ENCODE measurements around the gene PTPRD. TPM values are rescaled to one million over a fixed set of nuclear protein-coding genes. Genes with fewer than 3 reads are reported as not detected.
A peak's percentile ranks its signal among the peaks of the same experiment; 100 is the strongest.

The PTPRD gene
- total RNA-seq, 4 donors from 2014 or later, result 19.6 to 78.9 (median 45.6) TPM

DNA sequence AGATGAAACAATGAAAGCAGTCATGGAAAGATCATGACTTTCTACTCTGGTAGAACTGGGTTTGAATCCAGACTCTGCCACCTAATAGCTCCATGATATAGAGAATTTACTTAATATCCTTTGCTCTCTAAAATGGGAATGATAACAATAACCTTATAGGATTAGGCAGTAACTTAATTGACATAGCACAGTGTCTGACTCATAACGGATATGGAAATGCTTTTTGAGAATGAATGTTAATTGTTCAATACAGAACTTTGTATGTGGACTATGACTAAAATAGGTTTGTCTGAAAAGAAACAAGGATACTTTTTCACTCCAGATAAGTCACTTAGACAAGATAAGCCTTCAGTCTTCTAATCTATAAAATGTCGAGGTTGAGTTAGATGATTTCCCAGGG is 330.7 kb downstream of the PTPRD start:
- TF ChIP-seq, protein P1, sequence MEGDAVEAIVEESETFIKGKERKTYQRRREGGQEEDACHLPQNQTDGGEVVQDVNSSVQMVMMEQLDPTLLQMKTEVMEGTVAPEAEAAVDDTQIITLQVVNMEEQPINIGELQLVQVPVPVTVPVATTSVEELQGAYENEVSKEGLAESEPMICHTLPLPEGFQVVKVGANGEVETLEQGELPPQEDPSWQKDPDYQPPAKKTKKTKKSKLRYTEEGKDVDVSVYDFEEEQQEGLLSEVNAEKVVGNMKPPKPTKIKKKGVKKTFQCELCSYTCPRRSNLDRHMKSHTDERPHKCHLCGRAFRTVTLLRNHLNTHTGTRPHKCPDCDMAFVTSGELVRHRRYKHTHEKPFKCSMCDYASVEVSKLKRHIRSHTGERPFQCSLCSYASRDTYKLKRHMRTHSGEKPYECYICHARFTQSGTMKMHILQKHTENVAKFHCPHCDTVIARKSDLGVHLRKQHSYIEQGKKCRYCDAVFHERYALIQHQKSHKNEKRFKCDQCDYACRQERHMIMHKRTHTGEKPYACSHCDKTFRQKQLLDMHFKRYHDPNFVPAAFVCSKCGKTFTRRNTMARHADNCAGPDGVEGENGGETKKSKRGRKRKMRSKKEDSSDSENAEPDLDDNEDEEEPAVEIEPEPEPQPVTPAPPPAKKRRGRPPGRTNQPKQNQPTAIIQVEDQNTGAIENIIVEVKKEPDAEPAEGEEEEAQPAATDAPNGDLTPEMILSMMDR (IDR thresholded peaks at IDR 0.05), result no peak
- no peak for TF ChIP-seq POLR2A (IDR thresholded peaks at IDR 0.05)
- Histone ChIP-seq H3K27ac (no peak overlapping the region), H3K4me3 (replicated peaks in 1 of 3) (no peak overlapping the region), H3K4me1 (no peaks in the 10 kb centered on the region), H3K36me3 (no peaks in the 10 kb centered on the region), H3K9me3 (no peaks in the 10 kb centered on the region), H3K27me3 (no peaks in the 10 kb centered on the region)
- no peak for DNase-seq
- 88% methylated on average over 2 of the region's 2 CpGs for WGBS, 2 donors
- intact Hi-C loops (cut with DNase I), result no loop called here

DNA sequence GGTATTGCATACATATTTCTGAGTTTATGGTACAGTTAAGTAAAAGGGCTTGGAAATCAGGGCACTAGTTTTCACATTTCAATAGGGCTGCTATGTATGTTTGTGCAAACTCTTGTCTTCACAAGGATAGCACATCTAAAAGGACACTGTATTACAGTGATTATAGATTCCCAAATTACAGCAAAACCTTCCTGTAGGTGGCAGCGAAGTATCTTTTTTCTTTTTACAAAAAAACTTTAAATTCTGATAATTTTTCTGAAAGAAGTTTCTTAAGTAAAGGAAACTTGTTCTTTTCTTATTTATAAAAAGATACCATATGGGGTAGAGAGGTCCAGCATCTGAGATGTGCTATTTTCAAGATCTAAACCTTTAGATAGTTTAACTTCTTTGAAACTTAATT is 337.8 kb downstream of the PTPRD start:
- H3K4me3 ChIP-seq (replicated peaks in 1 of 3), result no peak overlapping the region
- intact Hi-C loops (cut with DNase I), result no loop called here
- no peak for DNase-seq
- peaks cover 5 to 11% of the 10 kb centered on the region in 2 donors for H3K4me1 ChIP-seq
- peak overlapping the region in 1 of 3 donors; percentile 37 for H3K27ac ChIP-seq
- WGBS, 2 donors, result 53 to 74% methylated on average over 1 of the region's 1 CpG
- no peak for TF ChIP-seq POLR2A (IDR thresholded peaks at IDR 0.05)
- TF ChIP-seq, protein P1 (IDR thresholded peaks at IDR 0.05), result peak in 3 of 6 experiments; percentile 31 to 40 (median 31)
- H3K36me3 ChIP-seq, result no peaks in the 10 kb centered on the region
- no peaks in the 10 kb centered on the region for H3K27me3 ChIP-seq
- H3K9me3 ChIP-seq, result no peaks in the 10 kb centered on the region

DNA sequence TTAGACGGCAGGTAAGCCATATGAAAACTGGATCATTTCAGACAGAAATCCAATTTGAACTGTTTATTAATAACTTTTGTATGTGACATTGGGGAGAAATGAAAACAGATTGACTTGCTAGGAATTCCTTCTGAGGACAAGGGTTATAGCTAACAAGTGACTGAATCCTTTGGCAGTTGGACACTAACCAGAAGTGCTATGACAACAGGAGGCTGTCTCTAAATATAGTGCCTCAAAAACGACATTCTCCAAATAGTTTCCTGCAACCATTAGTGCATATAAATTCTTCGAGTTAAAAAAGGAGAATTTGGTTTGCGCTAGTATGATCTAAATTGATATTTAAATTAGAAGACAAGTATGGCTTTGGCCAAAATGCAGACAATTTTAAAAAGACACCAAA is 338.6 kb downstream of the PTPRD start:
- no peaks in the 10 kb centered on the region for H3K36me3 ChIP-seq
- peak overlapping the region; percentile 25 to 40 (median 37) for H3K27ac ChIP-seq
- intact Hi-C loops (cut with DNase I), result no loop called here
- H3K4me1 ChIP-seq, result peaks cover 5 to 11% of the 10 kb centered on the region in 2 donors
- H3K27me3 ChIP-seq, result no peaks in the 10 kb centered on the region
- H3K9me3 ChIP-seq, result no peaks in the 10 kb centered on the region
- no peak for TF ChIP-seq POLR2A (IDR thresholded peaks at IDR 0.05)
- TF ChIP-seq, protein P1 (IDR thresholded peaks at IDR 0.05), result no peak
- 14 to 18% methylated on average over 4 of the region's 4 CpGs for WGBS, 2 donors
- no peak overlapping the region for H3K4me3 ChIP-seq (replicated peaks in 1 of 3)
- peak in 1 of 2 donors; percentile 5 for DNase-seq

DNA sequence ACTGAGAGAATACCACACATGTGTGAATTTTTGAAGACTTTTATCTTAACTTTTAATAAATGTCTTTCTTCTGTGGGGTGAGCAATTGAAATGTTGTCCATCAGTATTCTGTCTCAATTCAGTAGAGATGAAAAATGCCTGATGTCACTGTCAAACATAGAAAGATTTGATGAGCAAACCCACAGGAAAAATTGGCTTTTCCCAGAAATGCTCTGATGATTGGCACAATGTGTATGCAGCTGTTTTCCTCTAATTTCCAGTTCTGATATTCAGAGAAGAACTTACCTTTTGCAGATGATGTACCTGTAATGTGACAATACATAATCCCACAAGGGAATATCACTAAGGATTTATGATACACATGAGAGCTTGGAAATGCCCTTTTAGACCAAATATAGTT is 340.0 kb downstream of the PTPRD start:
- intact Hi-C loops (cut with DNase I), result no loop called here

More for the DNA sequence above, 340.0 kb downstream of the PTPRD start:
- H3K9me3 ChIP-seq, result no peaks in the 10 kb centered on the region
- H3K27me3 ChIP-seq, result no peaks in the 10 kb centered on the region
- peaks cover 5 to 11% of the 10 kb centered on the region in 2 donors for H3K4me1 ChIP-seq
- DNase-seq, result no peak
- no peak overlapping the region for H3K4me3 ChIP-seq (replicated peaks in 1 of 3)
- TF ChIP-seq, protein P1 (IDR thresholded peaks at IDR 0.05), result no peak
- TF ChIP-seq POLR2A (IDR thresholded peaks at IDR 0.05), result no peak
- H3K27ac ChIP-seq, result peak overlapping the region in 1 of 3 donors; percentile 37
- H3K36me3 ChIP-seq, result no peaks in the 10 kb centered on the region

Measured in thyroid gland (tissue), 4 donors.